Fibroblast of mammary gland (primary cell): ENCODE results near the gene CCL16.
"Not testable (repeated sequence)": the region's sequence is repeated elsewhere in the genome, so short reads cannot be mapped to it uniquely, and the experiment has no call there.

Experiments used
- DNase-seq: peaks from one replicate; pipeline ENCODE4 v3.0.0-alpha.2; 2010; ENCODE audit warnings: low read depth
- H3K4me3 ChIP-seq: 2 replicates; pipeline ENCODE4 v1.5.1; 2011; ENCODE audit warnings: low read depth, mild to moderate bottlenecking, low read length, moderate library complexity; ENCODE audit not compliant: control insufficient read depth
- TF ChIP-seq, protein P1 (sequence below): conservative IDR thresholded peaks from 2 replicates; pipeline ENCODE4 v1.5.1; 2011; ENCODE audit warnings: low read depth, low read length, inconsistent platforms; ENCODE audit not compliant: control insufficient read depth, insufficient read depth

The CCL16 gene

DNA sequence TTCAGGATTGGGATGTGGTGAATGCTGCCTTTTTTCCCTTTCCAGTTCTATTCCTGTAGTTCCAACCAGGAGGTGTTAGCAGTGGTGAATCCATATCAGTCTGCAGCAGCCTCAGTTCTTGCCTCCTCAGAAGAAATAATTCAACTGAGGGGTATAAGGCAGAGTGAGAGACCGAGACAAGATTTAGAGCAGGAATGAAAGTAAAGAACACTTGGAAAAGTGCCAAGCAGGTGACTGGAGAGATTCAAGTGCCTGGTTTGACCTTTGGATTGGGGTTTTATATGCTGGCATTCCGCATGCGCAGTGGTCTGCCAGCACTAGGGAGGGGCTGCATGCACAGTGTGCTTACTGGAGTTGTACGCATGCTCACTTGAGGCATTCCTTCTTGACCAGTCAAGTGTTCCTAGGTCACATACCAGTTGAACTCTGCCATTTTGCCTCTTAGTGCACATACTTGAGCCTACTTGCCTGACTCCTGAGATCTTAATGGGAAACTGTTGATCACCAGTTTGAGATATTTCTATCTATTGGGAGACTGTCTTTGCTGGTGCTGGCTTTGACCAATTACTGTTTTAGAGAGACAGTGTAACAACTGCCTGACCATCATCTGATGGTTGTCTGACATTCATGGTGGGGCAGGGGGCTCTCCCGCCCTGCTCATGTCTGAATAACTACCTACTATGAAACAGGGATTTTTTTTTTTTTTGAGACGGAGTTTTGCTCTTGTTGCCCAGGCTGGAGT lies 20.7 kb upstream of the CCL16 start:
- TF ChIP-seq, protein P1, sequence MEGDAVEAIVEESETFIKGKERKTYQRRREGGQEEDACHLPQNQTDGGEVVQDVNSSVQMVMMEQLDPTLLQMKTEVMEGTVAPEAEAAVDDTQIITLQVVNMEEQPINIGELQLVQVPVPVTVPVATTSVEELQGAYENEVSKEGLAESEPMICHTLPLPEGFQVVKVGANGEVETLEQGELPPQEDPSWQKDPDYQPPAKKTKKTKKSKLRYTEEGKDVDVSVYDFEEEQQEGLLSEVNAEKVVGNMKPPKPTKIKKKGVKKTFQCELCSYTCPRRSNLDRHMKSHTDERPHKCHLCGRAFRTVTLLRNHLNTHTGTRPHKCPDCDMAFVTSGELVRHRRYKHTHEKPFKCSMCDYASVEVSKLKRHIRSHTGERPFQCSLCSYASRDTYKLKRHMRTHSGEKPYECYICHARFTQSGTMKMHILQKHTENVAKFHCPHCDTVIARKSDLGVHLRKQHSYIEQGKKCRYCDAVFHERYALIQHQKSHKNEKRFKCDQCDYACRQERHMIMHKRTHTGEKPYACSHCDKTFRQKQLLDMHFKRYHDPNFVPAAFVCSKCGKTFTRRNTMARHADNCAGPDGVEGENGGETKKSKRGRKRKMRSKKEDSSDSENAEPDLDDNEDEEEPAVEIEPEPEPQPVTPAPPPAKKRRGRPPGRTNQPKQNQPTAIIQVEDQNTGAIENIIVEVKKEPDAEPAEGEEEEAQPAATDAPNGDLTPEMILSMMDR: no peak
- H3K4me3 ChIP-seq: no peak overlapping the region
- DNase-seq: no peak

DNA sequence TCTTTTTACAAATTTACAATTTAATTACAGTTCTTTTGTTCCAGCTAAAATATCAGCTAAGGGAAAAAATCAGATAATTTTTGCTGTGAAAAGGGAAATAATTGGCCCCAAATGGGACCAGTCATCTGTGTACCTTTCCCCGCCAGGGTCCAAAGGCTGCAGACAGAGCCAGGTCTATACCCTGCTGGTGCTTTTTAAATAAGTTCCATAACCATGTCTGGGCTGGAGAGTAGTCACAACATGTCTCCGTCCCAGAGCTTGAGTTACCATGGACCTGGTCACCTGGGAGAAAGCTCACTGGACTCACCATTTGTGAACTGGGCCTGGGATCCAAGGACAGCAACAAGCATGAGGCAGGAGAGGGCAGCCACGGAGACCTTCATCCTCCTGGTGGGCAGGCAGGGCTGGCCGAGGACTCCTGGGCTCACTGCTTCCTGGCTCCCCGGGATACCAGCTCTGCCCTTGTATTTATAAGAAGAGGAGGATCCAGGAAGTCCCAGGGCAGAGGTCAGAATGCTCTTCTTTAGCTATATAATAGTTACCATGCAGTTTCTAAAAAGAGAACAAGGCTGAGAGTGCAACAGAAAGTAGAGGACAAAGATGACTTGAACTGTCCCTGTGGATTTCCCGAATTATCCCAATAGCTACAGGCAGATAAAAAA lies 19.9 kb upstream of the CCL16 start, which contains the start of gene CCL15:
TSS of gene CCL15 (minus strand) at position 444 of the 662 bp plus-strand sequence. CDS start at position 383, 61 bp downstream.
- DNase-seq: no peak
- TF ChIP-seq, protein P1: no peak
- no peak within 1 kb of the TSS for H3K4me3 ChIP-seq

DNA sequence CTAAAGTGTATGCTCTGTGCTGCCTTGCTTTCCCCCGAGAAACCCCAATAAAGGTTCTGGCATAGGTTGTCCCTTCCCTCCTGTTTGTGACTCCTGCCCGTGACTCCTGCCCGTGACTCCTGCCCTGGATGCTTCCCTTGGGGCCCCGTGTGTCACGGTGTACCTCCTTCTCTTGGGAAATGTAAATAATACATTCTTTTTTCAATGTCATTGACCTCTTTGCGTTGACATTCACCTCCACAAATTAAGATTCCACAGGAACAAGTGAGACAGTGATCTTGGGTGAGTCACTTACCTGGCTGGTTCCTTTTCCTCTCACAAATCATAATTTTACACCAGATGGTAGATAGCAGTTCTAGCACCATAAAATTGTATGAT lies 19.4 kb upstream of the CCL16 start:
- no peak overlapping the region for H3K4me3 ChIP-seq
- no peak for DNase-seq
- TF ChIP-seq, protein P1: no peak

DNA sequence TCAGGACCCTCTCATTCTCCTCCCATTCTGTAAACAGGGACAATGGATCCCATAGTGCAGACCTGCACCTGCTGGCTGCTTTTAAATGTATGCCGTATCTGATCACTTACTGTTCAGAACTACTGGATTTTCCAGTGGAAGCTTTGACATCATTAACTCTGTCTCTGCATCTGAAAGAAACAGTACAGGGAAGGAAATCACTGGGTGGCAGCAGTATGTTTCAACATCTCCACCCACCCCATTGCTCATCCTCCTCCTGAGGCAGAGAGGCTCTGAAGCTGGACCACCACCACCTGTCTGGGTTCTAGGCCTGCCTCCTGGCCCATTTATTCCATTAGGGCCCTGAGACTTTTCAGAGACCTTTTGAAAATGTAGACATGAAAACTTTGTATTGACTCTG lies 17.5 kb upstream of the CCL16 start:
- no peak for DNase-seq
- H3K4me3 ChIP-seq: no peak overlapping the region
- TF ChIP-seq, protein P1: no peak

DNA sequence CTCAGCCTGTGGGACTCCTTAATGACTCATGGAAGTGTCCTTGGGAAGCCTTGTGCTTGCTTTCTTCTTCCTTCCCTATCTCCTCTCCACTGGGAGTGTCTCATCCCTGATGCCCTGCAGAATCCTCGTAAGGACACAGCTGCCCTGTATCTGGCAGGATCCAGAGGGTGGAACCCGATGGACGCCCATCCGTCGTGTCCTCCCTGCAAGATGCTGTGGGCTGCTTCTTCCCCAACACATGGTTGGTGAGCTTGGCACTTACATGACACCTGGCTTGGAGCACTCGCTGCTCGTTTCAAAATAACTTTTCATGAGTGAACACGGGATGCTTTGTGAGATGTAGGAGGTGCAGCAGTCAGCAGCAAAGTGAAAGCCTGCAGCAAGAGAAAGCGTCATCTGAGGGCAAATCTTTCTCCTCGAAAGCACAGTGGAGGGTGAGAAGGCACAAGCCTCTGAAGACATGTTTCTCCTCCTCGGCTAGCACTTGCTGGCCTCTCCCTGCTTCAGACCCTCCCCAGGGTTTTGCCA lies 16.8 kb upstream of the CCL16 start:
- H3K4me3 ChIP-seq: no peak overlapping the region
- no peak for DNase-seq
- TF ChIP-seq, protein P1: no peak

DNA sequence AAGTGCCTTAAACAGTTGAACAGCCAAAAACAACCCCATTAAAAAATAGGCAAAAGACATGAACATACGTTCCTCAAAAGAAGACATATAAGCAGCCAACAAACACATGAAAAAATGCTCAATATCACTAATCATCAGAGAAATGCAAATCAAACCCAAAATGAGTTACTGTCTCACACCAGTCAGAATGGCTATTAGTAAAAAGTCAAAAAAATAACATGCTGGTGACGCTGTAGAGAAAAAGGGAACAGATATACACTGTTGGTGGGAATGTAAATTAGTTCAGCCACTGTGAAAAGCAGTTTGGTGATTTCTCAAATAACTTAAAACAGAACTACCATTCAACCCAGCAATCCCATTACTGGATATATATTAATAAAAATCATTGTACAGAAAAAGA lies 14.0 kb upstream of the CCL16 start:
- DNase-seq, H3K4me3 ChIP-seq: not testable (repeated sequence)

DNA sequence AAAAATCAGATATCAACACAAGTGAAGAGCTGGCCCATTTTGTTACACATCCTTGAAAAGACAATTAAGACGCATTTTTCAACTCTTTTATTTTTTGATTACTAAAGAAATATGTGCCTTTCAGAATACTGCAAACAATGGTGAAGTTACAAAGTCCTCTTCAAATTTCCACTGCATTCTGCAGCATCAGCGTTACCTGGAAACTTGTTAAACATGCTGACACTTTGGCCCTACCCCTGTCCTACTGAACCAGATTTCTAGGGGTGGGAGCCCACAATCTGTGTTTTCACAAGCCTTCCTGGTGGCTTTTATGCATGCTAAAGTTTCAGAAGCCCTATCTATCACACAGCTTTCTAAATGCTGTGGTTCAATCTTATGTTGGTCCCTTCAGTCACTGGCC lies 9.8 kb upstream of the CCL16 start:
- no peak for DNase-seq
- no peak overlapping the region for H3K4me3 ChIP-seq
- TF ChIP-seq, protein P1: no peak
